ENCODE results near the gene CCDC12.

DNA sequence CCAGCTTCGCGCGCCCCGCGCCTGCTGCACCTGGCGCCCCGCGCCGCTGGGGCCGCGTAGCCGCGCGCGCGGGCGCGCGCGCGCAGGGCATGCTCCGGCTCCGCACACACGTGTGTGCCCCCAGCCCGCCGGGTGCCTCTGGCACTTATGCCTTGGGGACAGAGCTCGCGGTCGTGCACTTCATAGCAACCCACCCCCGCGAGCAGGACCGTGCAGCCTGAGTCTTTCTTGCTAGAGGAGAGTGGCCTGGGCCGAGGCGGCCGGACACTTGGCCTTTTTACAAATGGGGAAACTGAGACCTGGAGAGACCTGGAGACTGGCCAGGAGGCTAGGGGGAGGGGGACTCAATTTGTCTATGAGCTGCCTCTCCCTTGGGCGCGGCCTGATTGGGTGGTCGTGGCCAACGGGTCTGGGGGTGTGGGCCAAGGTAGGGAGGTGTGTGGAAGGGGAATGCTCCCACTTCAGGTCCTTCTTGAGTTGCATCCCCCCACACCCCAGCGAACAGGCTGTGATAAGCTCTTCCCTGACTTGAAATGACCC lies 3.5 kb upstream of the CCDC12 start:
- no peak for TF ChIP-seq POLR2AphosphoS5 (IDR thresholded peaks at IDR 0.05)
- TF ChIP-seq, protein P1, sequence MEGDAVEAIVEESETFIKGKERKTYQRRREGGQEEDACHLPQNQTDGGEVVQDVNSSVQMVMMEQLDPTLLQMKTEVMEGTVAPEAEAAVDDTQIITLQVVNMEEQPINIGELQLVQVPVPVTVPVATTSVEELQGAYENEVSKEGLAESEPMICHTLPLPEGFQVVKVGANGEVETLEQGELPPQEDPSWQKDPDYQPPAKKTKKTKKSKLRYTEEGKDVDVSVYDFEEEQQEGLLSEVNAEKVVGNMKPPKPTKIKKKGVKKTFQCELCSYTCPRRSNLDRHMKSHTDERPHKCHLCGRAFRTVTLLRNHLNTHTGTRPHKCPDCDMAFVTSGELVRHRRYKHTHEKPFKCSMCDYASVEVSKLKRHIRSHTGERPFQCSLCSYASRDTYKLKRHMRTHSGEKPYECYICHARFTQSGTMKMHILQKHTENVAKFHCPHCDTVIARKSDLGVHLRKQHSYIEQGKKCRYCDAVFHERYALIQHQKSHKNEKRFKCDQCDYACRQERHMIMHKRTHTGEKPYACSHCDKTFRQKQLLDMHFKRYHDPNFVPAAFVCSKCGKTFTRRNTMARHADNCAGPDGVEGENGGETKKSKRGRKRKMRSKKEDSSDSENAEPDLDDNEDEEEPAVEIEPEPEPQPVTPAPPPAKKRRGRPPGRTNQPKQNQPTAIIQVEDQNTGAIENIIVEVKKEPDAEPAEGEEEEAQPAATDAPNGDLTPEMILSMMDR (IDR thresholded peaks at IDR 0.05) = no peak
- TF ChIP-seq POLR2A (IDR thresholded peaks at IDR 0.05) = no peak

Measured in suprapubic skin (tissue), 4 donors.